Glutamatergic neuron (in vitro differentiated cells): ENCODE measurements around the gene FAM149B1. TPM values are rescaled to one million over a fixed set of nuclear protein-coding genes. Genes with fewer than 3 reads are reported as not detected.

ENCODE experiments used
- DNase-seq: peaks from one replicate; pipeline ENCODE4 v3.0.0; 2022
- H3K27ac Mint-ChIP-seq: one replicate; pipeline ENCODE4 v1.8.0; 2020; ENCODE audit warnings: mild to moderate bottlenecking, mixed read lengths, inconsistent platforms; ENCODE audit not compliant: unreplicated experiment
- H3K27me3 Mint-ChIP-seq: one replicate; pipeline ENCODE4 v1.8.0; 2020; ENCODE audit warnings: mild to moderate bottlenecking, moderate library complexity, mixed read lengths, inconsistent platforms; ENCODE audit not compliant: unreplicated experiment
- H3K36me3 Mint-ChIP-seq: one replicate; pipeline ENCODE4 v1.8.0; 2020; ENCODE audit warnings: mild to moderate bottlenecking, mixed read lengths, inconsistent platforms; ENCODE audit not compliant: unreplicated experiment
- H3K4me1 Mint-ChIP-seq: one replicate; pipeline ENCODE4 v1.8.0; 2020; ENCODE audit warnings: mild to moderate bottlenecking, low read depth, mixed read lengths, inconsistent platforms; ENCODE audit not compliant: unreplicated experiment
- H3K4me3 Mint-ChIP-seq: one replicate; pipeline ENCODE4 v1.8.0; 2020; ENCODE audit warnings: mild to moderate bottlenecking, mixed read lengths, inconsistent platforms; ENCODE audit not compliant: unreplicated experiment
- H3K9me3 Mint-ChIP-seq: one replicate; pipeline ENCODE4 v1.8.0; 2020; ENCODE audit warnings: mild to moderate bottlenecking, moderate library complexity, mixed read lengths, inconsistent platforms; ENCODE audit not compliant: unreplicated experiment
- total RNA-seq: library from RNA; stranded (reverse); fragmentation: NEBNext Ultra II Directional; extraction: Animal tissue kit (Norgen Biotek cat#: 25700); gene quantifications from one replicate; pipeline ENCODE4 v1.2.1, GENCODE V29; 2021; ENCODE audit not compliant: unreplicated experiment
- TF ChIP-seq, protein P1 (sequence below): fragments of 200-600 bp; sonication (generic); IDR thresholded peaks from one replicate; pipeline ENCODE4 v1.5.0; 2021; ENCODE audit not compliant: partially characterized antibody, unreplicated experiment

FAM149B1 gene
- total RNA-seq, 1 donor from 2014 or later, result 31.3 TPM

DNA sequence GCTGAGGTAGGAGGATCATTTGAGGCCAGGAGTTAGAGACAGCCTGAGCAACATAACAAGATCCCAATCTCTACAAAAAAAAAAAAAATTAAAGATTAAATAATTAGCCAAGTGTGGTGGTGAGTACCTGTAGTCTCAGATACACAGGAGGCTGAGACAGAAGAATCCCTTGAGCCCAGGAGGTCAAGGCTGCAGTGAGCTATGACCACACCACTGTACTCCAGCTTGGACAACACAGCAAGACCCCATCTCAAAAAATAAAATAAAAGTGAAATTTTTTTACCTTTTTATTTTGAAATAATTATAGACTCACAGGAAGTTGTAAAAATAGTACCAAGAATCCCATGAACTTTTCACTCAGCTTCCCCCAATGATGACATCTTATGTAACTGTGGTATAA is 4.9 kb downstream of the FAM149B1 start:
- peaks cover 1% of the 10 kb centered on the region for H3K9me3 Mint-ChIP-seq
- no peak overlapping the region for H3K4me3 Mint-ChIP-seq

DNA sequence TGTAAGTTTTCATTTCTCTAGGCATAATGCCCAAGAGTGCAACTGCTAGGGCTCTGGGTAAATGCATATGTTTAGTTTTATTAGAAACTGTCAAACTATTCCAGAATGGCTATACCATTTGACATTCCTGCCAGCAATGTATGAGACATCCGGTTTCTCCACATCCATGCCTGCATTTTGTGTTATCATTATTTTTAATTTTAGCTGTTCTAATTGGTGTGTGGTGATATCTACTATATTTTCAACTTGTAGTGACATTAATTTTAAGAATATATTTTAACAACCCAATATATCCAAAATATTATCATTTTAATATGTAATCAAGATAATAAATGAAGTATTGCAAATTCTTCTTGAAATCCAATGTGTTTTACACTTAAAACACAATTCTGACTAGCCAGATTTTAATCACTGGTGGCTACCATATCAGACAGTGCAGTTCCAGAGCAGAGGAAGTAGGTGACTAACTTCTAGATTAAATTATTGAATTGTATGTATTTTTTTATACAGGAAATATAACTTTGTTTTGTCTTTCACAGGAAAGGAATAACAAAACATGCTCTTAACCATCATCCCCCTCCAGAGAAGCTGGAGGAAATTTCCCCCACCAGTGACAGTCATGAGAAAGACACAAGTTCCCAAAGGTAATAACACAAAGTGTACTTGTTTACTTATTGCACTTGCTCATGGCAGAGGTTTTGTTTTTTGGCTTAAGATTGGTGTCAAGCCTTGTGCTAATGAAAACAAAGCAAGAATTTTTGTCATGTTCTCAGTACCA is 6.4 kb downstream of the FAM149B1 start:
- no peak for DNase-seq
- Mint-ChIP-seq H3K36me3 (no peaks in the 10 kb centered on the region), H3K4me3 (no peak overlapping the region), H3K4me1 (no peaks in the 10 kb centered on the region), H3K27me3 (no peaks in the 10 kb centered on the region), H3K9me3 (no peaks in the 10 kb centered on the region), H3K27ac (no peak overlapping the region)
- TF ChIP-seq, protein P1, sequence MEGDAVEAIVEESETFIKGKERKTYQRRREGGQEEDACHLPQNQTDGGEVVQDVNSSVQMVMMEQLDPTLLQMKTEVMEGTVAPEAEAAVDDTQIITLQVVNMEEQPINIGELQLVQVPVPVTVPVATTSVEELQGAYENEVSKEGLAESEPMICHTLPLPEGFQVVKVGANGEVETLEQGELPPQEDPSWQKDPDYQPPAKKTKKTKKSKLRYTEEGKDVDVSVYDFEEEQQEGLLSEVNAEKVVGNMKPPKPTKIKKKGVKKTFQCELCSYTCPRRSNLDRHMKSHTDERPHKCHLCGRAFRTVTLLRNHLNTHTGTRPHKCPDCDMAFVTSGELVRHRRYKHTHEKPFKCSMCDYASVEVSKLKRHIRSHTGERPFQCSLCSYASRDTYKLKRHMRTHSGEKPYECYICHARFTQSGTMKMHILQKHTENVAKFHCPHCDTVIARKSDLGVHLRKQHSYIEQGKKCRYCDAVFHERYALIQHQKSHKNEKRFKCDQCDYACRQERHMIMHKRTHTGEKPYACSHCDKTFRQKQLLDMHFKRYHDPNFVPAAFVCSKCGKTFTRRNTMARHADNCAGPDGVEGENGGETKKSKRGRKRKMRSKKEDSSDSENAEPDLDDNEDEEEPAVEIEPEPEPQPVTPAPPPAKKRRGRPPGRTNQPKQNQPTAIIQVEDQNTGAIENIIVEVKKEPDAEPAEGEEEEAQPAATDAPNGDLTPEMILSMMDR, result no peak

More for the DNA sequence above, 4.9 kb downstream of the FAM149B1 start:
- Mint-ChIP-seq H3K27ac (no peak overlapping the region), H3K27me3 (peaks cover 1% of the 10 kb centered on the region), H3K36me3 (no peaks in the 10 kb centered on the region), H3K4me1 (no peaks in the 10 kb centered on the region)
- TF ChIP-seq, protein P1, result no peak
- no peak for DNase-seq

DNA sequence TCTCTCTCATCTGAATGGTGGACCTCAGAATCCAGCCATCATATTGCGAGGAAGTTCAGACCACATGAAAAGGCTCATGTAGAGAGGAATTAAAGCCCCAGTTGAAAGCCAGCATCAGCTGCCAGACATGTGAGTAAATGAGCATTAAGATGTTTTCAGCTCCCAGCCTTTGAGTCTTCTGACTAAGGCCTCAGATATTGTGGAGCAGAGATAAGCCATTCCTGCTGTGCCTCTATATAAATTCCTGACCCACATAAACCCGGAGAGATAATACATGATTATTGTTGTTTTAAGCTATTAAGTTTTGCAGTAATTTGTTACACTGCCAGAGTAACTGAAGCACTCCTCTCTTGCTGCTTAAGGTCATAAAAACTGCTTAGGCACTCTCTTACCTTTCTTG is 14.6 kb downstream of the FAM149B1 start:
- Mint-ChIP-seq H3K9me3 (no peaks in the 10 kb centered on the region), H3K27me3 (no peaks in the 10 kb centered on the region), H3K4me1 (no peaks in the 10 kb centered on the region), H3K4me3 (no peak overlapping the region), H3K36me3 (no peaks in the 10 kb centered on the region), H3K27ac (no peak overlapping the region)
- no peak for DNase-seq
- TF ChIP-seq, protein P1, result no peak

DNA sequence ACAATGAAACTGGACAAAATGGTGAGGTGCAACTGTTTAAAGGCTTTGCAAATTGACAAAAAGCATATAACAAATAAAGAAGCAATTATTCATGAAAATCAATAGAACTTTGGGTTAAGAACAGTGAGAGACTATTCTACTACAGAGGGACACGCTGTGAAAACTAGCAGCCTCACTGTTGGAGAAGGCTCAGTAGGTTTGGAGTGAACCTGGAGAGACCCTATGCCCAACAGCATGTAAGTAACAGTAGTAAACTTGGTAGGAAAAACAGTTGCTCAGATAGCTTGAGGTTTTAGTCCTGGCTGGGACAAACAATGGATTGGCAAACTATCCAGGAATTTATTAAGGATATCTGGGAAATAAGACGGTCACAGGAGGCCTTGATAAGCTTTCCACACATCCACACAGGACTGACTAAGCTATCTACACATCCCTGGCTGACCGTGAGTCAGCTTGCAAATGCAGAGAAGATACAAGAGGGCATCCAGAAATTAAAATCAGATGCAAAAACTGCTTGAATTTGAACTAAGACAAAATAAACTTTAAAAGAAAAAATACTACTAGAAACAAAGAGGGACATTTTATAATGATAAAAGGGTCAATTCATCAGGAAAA is 15.9 kb downstream of the FAM149B1 start:
- Mint-ChIP-seq H3K27ac (no peak overlapping the region), H3K27me3 (no peaks in the 10 kb centered on the region), H3K36me3 (no peaks in the 10 kb centered on the region), H3K9me3 (no peaks in the 10 kb centered on the region), H3K4me3 (no peak overlapping the region), H3K4me1 (no peaks in the 10 kb centered on the region)
- DNase-seq, result no peak
- TF ChIP-seq, protein P1, result no peak

DNA sequence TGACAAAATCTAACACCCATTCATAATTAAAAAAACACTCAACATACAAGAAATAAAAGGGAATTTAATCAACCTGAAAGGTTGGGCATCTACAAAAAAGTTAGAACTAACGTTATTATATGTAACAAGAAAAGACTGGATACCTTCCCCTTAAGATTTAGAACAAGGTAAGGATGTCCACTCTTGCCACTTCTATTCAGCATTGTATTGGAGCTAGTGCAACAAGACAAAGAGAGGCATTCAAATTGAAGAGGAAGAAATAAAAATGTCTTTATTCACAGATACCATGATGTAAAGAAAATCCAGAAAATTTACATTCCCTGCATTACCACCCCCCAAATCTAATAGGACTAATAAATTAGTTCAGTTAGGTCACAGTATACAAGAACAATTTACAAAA is 18.3 kb downstream of the FAM149B1 start:
- TF ChIP-seq, protein P1, result no peak
- no peaks in the 10 kb centered on the region for H3K27me3 Mint-ChIP-seq
- H3K27ac Mint-ChIP-seq, result no peak overlapping the region
- no peak for DNase-seq
- no peaks in the 10 kb centered on the region for H3K4me1 Mint-ChIP-seq
- no peaks in the 10 kb centered on the region for H3K36me3 Mint-ChIP-seq
- H3K9me3 Mint-ChIP-seq, result no peaks in the 10 kb centered on the region
- H3K4me3 Mint-ChIP-seq, result no peak overlapping the region
